Measurements from ENCODE around the gene RNASE12. TPM values are rescaled to one million over a fixed set of nuclear protein-coding genes. Genes with fewer than 3 reads are reported as not detected.

The RNASE12 gene
- total and polyA plus RNA-seq, 2 experiments from 2014 or later = not detected

DNA sequence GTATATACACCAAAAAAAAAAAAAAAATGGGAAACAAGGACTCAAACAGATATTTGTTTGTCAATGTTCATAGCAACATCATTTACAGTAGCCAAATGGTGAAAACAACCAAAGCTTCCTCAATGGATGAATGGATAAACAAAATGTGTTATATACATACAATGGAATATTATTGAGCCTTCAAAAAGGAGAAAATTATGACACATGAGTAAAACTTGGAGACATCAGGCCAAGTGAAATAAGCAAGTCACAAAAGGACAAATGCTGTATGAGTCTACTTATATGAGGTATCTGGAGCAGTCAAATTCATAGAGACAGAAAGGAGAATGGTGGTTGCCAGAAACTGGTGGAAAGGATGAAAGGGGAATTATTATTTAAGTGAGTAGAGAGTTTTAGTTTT lies 38.2 kb downstream of the RNASE12 start (continued):
- TF ChIP-seq, protein P1, sequence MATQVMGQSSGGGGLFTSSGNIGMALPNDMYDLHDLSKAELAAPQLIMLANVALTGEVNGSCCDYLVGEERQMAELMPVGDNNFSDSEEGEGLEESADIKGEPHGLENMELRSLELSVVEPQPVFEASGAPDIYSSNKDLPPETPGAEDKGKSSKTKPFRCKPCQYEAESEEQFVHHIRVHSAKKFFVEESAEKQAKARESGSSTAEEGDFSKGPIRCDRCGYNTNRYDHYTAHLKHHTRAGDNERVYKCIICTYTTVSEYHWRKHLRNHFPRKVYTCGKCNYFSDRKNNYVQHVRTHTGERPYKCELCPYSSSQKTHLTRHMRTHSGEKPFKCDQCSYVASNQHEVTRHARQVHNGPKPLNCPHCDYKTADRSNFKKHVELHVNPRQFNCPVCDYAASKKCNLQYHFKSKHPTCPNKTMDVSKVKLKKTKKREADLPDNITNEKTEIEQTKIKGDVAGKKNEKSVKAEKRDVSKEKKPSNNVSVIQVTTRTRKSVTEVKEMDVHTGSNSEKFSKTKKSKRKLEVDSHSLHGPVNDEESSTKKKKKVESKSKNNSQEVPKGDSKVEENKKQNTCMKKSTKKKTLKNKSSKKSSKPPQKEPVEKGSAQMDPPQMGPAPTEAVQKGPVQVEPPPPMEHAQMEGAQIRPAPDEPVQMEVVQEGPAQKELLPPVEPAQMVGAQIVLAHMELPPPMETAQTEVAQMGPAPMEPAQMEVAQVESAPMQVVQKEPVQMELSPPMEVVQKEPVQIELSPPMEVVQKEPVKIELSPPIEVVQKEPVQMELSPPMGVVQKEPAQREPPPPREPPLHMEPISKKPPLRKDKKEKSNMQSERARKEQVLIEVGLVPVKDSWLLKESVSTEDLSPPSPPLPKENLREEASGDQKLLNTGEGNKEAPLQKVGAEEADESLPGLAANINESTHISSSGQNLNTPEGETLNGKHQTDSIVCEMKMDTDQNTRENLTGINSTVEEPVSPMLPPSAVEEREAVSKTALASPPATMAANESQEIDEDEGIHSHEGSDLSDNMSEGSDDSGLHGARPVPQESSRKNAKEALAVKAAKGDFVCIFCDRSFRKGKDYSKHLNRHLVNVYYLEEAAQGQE (IDR thresholded peaks at IDR 0.05; ENCODE audit: unreplicated experiment) = no peak
- TF ChIP-seq JUNB (IDR thresholded peaks at IDR 0.05; ENCODE audit: unreplicated experiment) (no peak), ZNF114 (CRISPR knock-in tag; IDR thresholded peaks at IDR 0.05) (no peak), STAT1 (IDR thresholded peaks at IDR 0.05; ENCODE audit: unreplicated experiment) (no peak), NANOG (IDR thresholded peaks at IDR 0.05; ENCODE audit: borderline replicate concordance) (no peak)
- TF ChIP-seq, protein P2, sequence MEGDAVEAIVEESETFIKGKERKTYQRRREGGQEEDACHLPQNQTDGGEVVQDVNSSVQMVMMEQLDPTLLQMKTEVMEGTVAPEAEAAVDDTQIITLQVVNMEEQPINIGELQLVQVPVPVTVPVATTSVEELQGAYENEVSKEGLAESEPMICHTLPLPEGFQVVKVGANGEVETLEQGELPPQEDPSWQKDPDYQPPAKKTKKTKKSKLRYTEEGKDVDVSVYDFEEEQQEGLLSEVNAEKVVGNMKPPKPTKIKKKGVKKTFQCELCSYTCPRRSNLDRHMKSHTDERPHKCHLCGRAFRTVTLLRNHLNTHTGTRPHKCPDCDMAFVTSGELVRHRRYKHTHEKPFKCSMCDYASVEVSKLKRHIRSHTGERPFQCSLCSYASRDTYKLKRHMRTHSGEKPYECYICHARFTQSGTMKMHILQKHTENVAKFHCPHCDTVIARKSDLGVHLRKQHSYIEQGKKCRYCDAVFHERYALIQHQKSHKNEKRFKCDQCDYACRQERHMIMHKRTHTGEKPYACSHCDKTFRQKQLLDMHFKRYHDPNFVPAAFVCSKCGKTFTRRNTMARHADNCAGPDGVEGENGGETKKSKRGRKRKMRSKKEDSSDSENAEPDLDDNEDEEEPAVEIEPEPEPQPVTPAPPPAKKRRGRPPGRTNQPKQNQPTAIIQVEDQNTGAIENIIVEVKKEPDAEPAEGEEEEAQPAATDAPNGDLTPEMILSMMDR (conservative IDR thresholded peaks at IDR 0.05; ENCODE audit: low read depth in 2 of 2) = no peak

DNA sequence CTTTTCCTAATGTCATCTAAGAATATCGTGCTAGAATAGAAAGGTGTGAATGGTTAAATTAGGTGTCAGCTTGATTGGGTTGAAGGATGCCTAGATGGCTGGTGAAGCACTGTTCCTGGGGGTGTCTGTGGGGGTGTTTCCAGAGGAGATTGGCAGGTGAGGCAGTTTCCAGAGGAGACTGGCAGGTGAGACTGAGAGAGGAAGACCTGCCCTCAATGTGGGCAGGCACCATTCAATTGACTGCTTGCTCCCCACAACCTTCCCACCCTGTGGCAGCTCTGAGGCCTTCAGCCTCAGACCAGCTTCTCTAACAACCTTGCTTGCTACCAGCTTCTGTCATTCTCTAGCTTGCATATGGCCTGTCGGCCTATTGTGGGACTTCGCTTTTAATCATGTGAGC lies 39.6 kb downstream of the RNASE12 start:
- no peaks in the 10 kb centered on the region for H3F3A ChIP-seq (replicated peaks; ENCODE audit: low read depth)
- H3K9me2 ChIP-seq (ENCODE audit: insufficient read depth) = peaks cover 12% of the 10 kb centered on the region
- DNase-seq (ENCODE audit: low spot score) (peak; percentile 16), ATAC-seq (peak; percentile 81)
- H3K4me1 Mint-ChIP-seq = peaks cover 10% of the 10 kb centered on the region
- no peaks in the 10 kb centered on the region for H4K20me1 ChIP-seq (replicated peaks; ENCODE audit: insufficient read depth)
- no peaks in the 10 kb centered on the region for H3K36me3 Mint-ChIP-seq (ENCODE audit: low read depth)
- H3K27me3 ChIP-seq (ENCODE audit: insufficient read depth) = no peaks in the 10 kb centered on the region
- H3K27me3 Mint-ChIP-seq (ENCODE audit: insufficient read depth, low read depth, poor library complexity) = peaks cover 2% of the 10 kb centered on the region
- no peak overlapping the region for H3K27ac ChIP-seq (ENCODE audit: low read depth)
- no peaks in the 10 kb centered on the region for H3K79me2 ChIP-seq (replicated peaks; ENCODE audit: insufficient read depth)
- H3K27ac Mint-ChIP-seq = no peak overlapping the region
- H3K9me3 Mint-ChIP-seq = no peaks in the 10 kb centered on the region
- no peak overlapping the region for H3K4me3 Mint-ChIP-seq
- no peaks in the 10 kb centered on the region for H3K36me3 ChIP-seq (ENCODE audit: insufficient read depth)
- no peak overlapping the region for H3K4me3 ChIP-seq
- H2AFZ ChIP-seq = peak overlapping the region; percentile 40
- 0 out of 2 replicates have a peak, but pooled peaks cover 8% of the 10 kb centered on the region for H3K4me1 ChIP-seq (ENCODE audit: insufficient read depth)
- H3K4me2 ChIP-seq = no peak overlapping the region
- TF ChIP-seq NANOG (IDR thresholded peaks at IDR 0.05; ENCODE audit: borderline replicate concordance) (no peak), ZNF331 (CRISPR knock-in tag; IDR thresholded peaks at IDR 0.05; ENCODE audit: low read depth) (no peak), JUNB (IDR thresholded peaks at IDR 0.05; ENCODE audit: unreplicated experiment) (no peak), STAT1 (IDR thresholded peaks at IDR 0.05; ENCODE audit: unreplicated experiment) (no peak)
- TF ChIP-seq, protein P3, sequence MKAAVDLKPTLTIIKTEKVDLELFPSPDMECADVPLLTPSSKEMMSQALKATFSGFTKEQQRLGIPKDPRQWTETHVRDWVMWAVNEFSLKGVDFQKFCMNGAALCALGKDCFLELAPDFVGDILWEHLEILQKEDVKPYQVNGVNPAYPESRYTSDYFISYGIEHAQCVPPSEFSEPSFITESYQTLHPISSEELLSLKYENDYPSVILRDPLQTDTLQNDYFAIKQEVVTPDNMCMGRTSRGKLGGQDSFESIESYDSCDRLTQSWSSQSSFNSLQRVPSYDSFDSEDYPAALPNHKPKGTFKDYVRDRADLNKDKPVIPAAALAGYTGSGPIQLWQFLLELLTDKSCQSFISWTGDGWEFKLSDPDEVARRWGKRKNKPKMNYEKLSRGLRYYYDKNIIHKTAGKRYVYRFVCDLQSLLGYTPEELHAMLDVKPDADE (IDR thresholded peaks at IDR 0.05) = no peak
- TF ChIP-seq, protein P1 (IDR thresholded peaks at IDR 0.05; ENCODE audit: unreplicated experiment) = no peak

Data from GM23338 (cell line).